ENCODE results near the gene PRKCA.

DNA sequence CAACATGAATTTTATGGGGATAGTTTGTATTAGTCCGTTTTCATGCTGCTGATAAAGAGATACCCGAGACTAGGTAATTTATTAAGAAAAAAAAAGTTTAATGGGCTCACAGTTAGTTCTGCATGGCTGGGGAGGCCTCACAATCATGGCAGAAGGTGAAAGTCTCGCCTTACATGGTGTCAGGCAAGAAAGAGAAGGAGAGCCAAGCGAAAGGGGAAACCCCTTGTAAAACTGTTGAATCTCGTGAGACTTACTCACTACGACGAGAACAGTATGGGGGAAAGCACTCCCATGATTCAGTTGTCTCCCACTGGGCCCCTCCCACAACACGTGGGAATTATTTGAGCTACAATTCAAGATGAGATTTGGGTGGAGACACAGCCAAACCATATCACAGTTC is 181.5 kb downstream of the PRKCA start:
- TF ChIP-seq TAF1 (IDR thresholded peaks at IDR 0.05; ENCODE audit: borderline replicate concordance, insufficient read depth, low read length), result no peak
- no peak for TF ChIP-seq FOXP2 (optimal IDR thresholded peaks at IDR 0.05; ENCODE audit: borderline replicate concordance, extremely low read depth, extremely low read length, insufficient read depth)
- no peak for TF ChIP-seq POLR2AphosphoS5 (IDR thresholded peaks at IDR 0.05; ENCODE audit: low read depth, low read length)
